OCI-LY3 (cell line): ENCODE results near the gene IMMP2L.

Source experiments
- EZH2phosphoT487 ChIP-seq: fragments of 200-600 bp; shearing (Covaris generic); IDR thresholded peaks from 2 replicates; pipeline ENCODE4 v1.6.1; 2018; ENCODE audit warnings: antibody characterized with exemption, mixed run types, low read depth
- TF ChIP-seq, protein P1 (sequence below): fragments of 200-600, 300-600 bp; sonication (generic); IDR thresholded peaks from 2 replicates; pipeline ENCODE4 v1.5.1; 2014; ENCODE audit warnings: antibody characterized with exemption, low read length, low read depth

DNA sequence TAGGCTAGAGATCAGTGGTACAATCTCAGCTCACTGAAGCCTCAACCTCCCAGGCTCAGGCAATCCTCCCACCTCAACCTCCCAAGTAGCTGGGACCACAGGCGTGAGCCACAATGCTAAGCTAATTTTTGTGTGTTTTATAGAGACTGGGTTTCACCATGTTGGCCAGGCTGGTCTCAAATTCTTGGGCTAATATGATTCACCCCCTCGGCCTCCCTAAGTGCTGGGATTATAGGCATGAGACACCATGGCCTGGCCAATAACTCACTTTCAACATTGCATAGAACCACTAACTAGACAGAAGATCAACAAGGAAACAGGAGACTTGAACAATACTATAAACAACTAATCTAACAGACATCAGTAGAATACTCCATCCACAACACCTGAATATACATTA is 279.7 kb downstream of the IMMP2L start:
- TF ChIP-seq, protein P1, sequence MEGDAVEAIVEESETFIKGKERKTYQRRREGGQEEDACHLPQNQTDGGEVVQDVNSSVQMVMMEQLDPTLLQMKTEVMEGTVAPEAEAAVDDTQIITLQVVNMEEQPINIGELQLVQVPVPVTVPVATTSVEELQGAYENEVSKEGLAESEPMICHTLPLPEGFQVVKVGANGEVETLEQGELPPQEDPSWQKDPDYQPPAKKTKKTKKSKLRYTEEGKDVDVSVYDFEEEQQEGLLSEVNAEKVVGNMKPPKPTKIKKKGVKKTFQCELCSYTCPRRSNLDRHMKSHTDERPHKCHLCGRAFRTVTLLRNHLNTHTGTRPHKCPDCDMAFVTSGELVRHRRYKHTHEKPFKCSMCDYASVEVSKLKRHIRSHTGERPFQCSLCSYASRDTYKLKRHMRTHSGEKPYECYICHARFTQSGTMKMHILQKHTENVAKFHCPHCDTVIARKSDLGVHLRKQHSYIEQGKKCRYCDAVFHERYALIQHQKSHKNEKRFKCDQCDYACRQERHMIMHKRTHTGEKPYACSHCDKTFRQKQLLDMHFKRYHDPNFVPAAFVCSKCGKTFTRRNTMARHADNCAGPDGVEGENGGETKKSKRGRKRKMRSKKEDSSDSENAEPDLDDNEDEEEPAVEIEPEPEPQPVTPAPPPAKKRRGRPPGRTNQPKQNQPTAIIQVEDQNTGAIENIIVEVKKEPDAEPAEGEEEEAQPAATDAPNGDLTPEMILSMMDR, result no peak
- TF ChIP-seq EZH2phosphoT487, result no peak
